GM21825 (cell line): ENCODE results near the gene CCSER1.
A peak's percentile ranks its signal among the peaks of the same experiment; 100 is the strongest.

ENCODE experiments used
- ATAC-seq: cut with Tn5 transposase; IDR thresholded peaks from one replicate; pipeline ENCODE4 v1.9.1; 2021; ENCODE audit warnings: mild to moderate bottlenecking, moderate library complexity; ENCODE audit not compliant: unreplicated experiment

The CCSER1 gene

DNA sequence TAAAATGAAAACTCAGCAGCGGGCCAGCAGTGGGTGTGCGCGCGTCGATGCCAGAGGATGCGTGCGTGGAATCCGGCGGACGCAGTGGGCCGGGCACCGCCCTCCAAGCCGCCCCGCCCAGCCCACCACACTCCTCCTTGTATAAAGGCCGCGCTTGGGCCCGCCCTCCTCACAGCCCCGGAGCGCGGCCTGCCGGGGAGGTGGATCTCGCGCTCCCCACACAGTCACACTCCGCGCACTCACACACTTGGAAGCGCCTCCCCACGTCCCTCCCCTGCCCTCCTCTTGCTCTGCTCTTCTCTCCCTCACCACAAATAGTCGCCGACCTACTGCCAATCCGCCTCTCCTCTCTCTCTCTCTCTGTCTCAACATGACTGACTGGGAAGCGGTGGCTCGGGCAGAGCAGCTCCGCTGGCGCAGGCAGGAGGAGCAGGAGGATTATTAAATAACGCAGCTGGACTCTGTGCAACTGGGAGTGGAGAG is at the start of gene CCSER1:
TSS of gene CCSER1 (plus strand) at position 172 of the 483 bp plus-strand sequence.
- peak; percentile 83 for ATAC-seq

DNA sequence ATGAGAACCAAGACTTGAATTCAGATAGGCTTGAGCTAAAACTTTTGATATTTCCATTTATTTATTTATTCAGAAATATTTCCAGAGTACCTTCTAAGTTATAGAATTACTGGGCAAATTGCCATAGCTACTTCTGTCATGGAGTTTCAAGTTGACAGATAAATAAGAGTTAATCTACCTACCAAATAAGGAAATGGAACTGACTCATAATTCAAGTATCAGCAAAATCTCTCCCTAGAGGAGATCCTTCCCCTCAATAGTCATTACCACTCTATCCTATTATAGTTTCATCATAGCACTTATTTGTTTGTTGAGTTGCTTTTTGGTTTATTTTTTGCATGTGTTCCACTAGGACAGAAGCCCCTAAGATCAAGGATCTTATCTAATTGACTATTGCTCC is 48.8 kb upstream of the CCSER1 start:
- ATAC-seq = peak; percentile 67

DNA sequence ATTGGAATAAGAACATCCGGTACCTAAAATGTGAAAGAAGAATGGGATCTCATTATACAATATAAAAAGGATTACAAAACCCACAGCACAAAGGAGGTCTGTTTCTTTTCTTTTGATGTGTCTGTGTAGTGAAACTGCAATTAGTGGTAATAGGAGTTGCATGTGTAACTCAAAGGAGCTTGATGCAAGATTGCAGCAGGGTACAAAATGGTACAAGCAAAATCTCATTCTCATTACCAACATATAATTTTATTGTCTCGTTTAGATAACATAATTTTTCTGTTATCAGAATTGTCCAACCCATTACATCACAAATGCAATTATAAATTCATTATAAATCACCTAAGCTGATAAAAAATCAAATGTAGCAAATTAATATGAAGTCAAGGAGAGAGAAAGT is 47.1 kb upstream of the CCSER1 start:
- no peak for ATAC-seq

DNA sequence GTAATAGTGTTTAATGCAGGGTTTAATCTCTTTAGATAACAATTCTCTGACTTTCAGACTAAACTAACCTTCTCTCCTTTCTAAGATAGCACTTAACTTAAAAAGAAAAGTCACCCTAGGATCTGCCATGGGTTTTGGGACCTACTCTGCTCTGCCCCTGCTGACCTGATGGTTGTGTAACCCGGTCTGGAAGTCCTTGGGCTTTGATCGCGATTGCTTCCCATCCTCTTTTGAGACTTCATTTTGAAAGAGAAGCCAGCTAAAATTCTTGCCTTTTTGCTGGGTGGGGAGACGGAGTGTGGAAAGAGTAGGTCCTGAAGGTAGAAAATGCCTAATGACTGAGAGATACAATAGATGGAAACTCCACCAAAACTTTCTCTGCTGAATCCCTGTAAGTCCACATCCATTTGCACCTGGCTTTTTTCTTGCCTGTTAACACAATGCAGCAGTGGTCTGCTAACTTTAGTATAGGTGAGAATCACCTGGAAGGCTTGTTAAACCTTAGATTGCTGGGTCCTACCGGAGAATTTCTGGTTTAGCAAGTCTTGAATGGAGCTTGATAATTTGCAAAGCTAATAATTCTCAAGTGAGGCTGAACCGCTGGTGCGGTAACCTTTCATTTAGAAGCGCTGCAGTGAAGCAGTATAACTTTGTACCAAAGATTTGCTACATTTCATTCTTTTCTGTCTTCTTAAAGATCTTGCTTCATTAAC is 45.6 kb upstream of the CCSER1 start:
- ATAC-seq = no peak

DNA sequence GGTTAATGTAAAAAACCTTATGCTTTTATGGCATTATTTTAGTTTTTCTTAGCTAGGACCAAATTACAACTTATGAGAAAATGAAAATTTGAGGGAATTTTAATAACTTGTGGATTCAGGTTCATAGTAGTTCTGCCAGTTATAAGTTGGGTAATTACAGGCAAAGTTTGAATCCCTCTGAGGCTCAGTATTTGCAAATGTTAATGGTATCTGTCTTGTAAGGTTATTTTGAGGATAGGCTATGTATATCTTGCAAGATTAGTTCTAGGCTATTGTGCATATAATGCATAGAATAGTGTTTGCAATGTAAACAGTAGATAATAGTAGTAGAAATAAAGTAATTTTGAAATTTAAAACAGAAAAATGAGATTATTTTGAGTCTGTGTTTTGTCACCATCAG is 44.7 kb upstream of the CCSER1 start:
- no peak for ATAC-seq

DNA sequence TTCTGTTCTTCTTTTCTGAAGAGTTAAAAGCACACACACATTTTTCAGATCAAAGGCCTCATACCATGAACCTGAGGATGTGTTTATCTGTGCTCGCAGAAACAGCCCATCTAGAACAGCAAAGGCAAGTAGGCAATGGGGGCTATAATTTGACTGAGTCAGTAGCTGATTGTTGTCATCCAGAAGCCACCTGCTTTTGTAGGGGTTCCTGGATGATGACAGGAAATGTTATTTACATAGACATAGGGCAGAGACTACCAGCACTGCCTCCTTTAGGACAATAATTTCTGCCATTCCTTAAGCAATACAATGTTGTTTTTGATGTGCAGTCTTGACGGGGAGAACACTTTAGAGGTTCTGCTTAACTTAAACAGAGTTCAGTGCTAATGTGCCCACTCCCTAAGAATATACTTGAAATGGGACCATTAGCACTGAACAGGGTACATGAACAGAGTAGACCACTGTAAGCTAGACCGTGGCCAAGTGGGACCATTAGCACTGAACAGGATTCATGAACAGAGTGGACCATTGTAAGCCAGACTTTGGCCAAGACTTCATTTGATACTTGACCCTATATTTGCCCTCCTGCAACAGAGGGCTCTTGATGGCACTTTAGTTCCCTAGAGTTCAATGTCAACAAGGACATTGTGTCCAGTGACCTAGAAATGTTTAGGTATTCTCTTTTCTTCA is 42.8 kb upstream of the CCSER1 start:
- ATAC-seq = no peak

DNA sequence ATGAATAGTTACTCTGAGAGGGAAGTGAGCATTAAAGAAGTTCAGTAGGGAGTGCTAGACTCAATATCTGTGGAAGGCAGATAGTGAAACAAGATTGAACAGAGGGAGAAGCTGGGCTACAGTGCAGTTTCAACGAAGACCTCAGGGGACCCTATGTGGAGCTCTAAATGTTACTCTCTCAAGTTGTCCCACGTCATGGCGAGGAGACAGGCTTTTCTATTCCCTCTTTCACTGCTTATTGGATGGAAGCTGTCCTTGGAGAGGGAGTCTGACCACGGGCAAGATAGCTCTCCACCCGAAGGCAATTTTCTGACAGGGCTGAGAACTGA is 42.3 kb upstream of the CCSER1 start:
- ATAC-seq = no peak

DNA sequence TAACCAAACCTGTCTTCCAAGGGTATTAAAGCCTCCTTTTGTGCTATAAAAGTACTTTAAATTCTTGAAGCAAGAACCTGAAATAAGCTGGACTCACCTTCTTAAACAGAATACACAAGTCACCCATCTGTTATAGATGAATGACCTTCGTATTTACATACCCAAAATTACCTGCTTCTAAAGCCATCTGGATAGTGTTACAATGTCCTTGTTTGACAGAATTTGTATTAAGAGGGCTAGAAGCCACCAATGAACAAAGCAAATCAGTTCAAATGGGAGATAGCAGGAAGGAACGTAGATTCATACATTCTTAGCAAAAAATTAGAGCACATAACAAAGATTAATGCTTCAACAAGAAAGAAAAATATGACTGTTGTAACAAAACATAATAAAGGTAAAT is 33.7 kb upstream of the CCSER1 start:
- no peak for ATAC-seq

DNA sequence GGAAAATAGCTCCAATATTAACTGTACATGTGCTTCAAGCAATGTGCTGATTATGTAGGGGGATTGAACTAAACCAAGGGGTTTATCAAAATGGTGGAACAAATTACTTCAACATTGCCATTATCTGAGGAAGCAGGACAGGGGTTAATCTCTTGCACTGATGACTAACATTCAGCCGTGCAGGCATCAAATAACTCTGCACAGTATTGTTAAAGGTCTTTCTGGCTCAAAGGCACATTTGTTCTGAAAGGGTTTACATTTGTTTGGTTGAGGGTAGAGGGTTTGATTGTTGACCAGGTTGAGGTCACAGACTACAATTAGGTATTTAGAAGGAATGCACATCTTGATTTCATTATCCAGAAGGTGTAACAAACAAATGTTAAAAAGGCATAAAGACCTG is 32.2 kb upstream of the CCSER1 start:
- no peak for ATAC-seq

DNA sequence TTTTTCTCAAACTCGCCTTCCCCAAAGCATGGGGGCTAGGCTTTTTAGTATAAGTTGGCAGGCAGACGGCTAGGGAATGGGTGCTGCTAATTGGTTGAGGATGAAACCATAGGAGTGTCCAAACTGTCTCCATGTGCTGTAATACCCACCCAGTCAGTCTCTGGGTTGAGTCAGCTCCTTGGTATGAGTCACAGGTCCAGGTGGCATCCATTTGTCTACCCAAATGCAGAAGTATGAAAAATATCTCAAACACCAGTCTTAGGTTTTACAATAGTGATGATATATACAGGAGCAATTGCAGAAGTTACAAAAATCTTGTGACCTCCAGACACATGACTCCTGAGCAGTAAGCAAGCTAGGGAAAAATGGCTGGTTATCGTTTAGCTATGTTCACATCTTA is 27.4 kb upstream of the CCSER1 start:
- ATAC-seq = no peak

DNA sequence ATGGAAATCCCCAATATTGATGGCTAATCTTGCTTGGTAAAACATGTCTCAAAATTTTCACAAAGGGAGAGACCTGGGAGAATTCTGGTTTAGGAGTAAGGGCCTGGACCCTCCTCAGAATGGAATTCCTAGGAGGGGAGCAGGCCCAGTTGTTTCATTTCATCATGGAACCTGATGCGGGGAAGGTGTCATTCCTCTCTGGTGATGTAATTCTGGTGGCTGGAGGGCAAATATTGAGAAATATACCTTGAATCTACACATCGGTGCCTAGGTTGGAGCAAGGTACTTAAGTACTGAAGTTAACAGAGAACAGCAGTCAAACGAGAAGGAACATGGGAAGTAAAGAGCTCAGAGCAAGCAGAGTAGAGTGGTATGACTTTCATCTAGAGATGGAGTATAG is 23.2 kb upstream of the CCSER1 start:
- ATAC-seq = no peak

DNA sequence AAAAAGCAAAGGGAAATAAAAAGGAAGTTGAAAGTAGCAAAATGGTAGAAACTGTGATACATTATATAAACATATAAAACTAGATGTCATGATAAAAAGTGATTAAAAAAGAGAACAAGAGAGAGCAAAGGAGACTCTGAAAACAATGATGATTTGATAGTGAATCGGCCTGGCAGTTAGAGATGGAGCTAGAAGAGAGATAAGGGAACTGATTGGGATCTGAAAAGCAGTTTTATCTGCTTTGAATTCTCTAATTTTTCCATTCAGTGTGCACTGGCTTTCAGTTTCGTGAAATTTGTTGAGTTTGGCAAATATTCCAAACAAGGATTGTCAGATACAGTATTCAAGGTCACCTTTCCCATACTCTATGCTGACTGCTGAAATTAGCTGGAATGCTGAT is 21.9 kb upstream of the CCSER1 start:
- ATAC-seq = no peak

DNA sequence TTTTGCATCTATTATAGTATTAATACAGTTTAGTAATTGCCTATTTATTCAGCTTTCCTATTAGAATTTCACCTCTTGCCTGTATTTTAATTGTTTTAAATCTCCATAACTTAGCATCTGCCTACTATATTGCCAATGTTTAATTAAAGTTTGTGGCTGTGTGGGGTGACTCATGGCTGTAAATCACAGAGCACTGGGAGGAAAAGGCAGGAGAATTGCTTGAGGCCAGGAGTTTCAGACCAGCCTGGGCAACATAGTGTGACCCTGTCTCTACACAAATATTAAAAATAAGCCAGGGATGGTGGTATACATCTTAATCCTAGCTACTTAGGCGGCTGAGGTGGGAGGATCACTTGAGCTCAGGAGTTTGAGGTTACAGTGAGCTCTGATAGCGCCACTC is 14.5 kb upstream of the CCSER1 start:
- no peak for ATAC-seq

DNA sequence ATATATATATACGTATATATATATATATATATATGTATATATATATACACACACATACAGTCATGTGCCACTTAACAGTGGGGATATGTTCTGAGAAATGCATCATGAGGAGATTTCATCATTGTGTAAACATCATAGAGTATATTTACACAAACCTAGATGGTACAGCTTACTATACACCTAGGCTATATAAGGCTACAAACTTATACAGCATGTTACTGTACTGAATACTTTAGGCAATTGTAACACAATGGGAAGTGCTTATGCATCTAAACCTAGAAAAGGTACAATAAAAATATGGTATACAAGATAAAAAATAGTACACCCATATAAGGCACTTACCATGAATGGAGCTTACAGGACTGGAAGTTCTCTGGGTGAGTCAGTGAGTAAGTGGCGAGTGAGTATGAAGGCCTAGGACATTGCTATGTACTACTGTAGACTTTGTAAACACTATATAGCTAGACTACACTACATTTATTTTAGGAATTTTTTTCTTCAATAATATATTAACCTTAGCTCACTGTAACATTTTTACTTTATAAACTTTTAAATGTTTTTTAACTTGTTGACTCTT is 13.2 kb upstream of the CCSER1 start:
- ATAC-seq = no peak

DNA sequence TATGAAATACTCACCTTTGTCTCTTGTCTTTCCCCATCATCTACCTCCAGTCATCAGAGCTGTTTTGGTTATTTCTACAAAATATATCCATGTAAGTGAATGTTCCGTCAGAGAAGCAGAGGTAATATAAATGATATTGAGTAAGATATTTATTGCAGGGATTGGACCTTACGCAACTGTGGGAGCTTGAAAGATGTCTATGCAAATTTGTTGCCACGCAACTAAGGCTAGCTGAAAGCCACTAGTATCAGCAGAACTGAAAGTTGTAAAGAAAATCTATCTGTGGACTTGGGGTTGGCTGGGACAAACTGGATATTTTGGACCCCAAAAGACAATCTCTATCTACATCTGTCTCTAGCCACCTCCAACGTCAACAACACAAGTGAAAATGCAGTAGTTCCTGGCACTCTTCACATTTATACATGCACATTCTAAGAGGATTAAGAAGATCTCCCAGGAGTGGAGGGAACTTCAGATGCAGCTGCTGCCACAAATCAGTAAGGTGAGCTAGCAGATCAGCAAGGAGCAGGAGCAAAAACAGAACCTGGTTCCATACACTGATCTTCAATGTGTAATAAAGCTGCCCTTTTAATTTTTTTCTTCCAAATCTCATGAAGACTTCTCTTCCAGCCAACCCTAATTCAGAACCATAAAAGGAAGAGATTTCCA is 8.5 kb upstream of the CCSER1 start:
- ATAC-seq = peak; percentile 72

DNA sequence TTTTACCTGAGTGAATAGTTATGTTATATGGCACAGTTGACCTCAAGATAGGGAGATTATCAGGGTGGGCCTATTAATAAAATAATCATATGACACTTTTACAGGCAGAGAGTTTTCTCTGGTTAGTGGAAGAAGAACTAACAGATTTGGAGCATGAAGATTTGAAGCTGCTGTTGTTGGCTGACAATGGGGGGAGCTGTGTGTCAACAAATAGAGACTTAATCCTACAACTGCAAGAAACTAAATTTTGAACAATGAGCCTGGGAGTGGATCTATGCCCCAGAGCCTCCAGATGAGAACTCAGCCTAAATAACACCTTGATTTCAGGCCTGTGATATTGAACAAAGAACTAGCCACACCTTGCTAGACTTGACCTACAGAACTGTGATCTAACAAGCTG is 7.2 kb upstream of the CCSER1 start:
- no peak for ATAC-seq

DNA sequence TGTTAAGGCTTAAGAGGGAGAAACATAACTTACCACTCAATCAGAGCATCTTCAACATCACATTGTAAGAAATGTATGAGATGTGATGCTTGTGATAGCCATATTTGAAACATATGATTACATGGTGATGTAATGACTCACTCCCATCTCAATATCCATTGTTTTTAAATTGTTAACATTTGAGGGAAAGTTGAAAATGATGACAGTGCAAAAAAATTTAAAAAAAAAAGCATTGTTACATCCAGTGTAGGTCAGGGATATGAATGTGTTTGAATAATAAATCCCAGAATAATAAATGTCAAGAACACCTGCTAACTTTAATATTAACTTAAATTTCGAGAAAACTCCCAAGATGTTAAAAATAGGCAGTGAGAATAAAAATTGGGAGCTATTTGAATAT is 6.4 kb upstream of the CCSER1 start:
- no peak for ATAC-seq

DNA sequence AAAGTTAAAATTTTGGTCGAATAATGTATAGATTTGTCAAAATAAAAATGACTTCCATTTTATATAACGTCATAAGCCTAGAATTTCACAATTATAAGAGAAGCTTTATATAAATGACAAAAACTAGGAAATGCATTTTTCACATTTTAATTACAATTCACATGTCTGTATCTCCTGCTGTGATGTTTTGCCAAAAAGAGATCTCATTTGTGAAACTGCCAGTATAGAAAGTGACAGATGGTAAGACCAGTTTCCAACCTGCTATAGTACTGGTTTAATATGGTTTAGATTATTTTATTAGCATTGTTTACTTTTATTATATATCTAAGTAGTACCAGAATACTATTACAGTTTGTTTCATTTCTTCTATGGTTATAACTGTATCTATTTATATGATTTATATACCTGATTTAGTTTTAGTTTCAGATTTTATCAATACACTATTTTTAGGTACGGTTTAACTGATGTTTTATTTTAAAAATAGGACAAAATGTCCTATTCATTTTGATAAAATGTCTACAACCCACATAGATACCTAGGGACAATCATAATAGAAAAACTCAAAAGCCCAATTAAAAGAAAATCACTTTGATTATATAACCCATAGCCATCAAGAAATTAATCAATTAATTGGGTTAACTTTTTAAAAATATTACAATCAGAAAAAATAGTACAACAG is 5.4 kb upstream of the CCSER1 start:
- ATAC-seq = no peak

DNA sequence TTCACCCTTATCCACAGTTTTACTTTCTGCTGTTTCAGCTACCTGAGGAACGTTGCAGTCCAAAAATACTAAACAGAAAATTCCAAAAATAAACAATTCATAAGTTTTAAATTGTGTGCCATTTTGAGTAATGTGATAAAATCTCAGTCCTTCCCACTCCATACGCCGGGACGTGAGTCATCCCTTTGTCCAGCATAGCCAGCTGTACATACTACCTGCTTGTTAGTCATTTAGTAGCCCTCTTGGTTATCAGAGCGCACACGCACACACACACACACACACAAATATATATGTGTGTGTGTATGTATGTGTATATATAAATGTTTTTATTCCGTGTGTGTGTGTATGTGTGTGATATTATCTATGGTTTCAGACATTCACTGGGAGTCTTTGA is 4.8 kb upstream of the CCSER1 start:
- ATAC-seq = no peak

DNA sequence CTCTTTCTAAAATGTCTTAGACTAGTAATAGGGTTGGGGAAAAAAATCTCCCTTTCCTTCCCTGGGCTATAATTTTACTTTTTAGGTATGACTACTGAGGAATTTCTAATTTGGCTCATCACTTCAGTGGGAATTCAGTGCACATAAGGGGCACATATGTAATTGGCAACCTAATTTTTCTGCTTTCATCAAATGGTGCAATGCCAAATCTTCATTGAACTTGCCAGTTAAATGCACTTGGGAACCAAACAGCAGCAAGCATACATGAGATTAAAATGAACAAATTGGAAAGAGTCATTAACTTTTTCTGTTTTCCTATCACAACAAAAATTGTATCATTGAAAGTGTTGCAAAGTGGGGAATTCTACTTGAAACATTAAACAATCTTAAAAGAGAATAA is 2.9 kb upstream of the CCSER1 start:
- no peak for ATAC-seq

DNA sequence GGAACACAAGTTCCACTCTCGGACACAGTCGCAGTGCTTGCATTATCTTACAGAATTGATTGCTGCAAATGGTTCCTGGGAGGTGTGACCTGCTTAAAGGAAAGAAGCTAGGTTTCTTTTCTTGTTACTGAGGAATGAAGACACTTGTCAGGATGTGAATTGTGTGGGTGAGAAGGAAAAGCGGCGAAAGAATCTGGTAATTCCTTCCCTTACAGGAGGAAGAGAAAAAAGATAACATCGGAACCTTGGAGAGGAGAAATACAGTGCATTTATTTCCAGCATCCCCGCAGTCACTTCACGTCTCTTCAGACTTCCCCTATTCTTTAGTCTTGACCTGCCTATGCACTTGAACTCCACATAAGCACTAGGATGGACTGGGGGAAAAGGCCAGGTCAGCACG is 389 bp upstream of the CCSER1 start:
- peak; percentile 21 for ATAC-seq
